ENCODE results near the gene ZNF516. TPM values are rescaled to one million over a fixed set of nuclear protein-coding genes. Genes with fewer than 3 reads are reported as not detected.

The ZNF516 gene
- polyA plus RNA-seq, 4 donors = 43.0 to 46.5 (median 44.5) TPM

DNA sequence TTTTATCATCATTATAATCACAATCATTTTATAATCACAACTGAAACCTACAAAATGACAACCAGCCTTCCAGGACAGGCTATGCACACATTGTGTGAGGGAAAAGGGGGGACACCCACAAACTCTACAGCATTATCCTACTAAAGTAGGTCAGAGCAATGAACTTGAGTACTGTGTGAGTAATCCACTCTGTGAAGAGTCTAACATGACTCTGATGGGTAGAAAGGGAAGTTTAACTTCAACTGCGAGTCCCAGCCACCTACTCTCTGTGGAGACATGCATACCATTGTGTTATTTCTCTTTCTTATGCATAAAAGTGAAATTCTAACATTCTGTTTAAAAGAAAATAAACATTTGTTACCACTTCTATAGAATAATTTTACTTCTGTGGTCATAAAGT is 177.9 kb downstream of the ZNF516 start:
- no peak for DNase-seq (ENCODE audit: low read depth in 4 of 4, low spot score in 3 of 4)

DNA sequence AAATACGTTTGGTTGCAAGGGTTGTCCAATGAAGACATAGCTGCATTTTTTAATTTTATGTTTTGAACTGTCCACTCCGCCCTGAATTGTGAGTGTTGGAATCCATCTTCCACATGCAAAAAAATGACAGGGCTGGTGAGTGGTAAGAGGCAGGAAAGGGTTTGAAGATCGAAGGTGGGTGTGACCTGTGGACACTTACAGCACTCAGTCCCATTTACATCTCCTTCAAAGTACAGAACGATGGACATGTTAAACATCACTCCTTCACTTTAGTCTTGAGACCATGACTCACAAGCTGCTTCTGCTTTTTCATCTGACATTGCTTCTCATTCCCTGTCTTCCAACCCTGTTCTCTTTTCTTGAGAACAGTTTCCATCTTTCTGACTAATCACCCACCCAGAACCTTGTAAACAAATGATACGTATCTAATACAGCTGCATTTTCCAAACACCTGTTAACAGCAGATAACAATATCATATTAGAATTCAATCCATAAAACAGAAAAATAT is 179.3 kb downstream of the ZNF516 start:
- DNase-seq (ENCODE audit: low read depth in 4 of 4, low spot score in 3 of 4) = no peak

DNA sequence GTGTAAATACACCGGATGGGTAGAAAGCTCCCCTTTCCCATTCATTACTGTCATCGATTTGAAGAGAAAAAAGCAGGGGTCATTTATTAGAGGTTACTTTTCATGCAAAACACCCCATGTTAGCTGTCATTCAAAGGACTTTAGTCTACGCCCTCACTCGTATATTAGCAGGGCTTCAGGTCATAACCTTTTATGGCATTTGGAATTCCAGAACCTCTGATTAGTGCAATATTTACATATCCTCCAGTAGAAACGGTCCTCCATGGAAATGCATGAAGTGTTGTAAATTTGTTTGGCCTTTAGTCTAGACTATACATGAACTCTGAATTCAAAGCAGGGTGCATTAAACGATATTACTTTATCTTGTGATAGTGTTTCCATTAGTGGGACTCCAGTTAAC is 180.5 kb downstream of the ZNF516 start:
- no peak for DNase-seq (ENCODE audit: low read depth in 4 of 4, low spot score in 3 of 4)

DNA sequence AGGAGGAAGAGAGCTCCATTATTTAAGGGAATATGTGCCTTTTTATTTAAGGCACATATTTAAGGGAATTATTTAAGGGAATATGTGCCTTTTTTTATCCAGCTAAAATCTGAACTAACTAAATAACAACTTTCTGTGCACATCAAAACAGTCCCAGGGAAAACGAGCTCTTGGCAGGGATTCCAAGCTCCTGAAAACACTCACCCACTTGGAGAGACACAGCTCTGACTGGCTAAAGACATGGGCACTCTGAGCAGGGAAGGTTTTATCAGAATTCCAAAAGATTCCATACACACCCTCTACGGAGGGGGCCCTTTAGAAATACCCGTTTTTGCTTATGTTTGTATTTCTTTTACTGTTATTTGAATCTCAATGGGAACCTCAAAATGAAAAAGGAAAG is 181.0 kb downstream of the ZNF516 start:
- no peak for DNase-seq (ENCODE audit: low read depth in 4 of 4, low spot score in 3 of 4)

Measured in right renal pelvis (tissue), 4 donors.